Measurements from ENCODE around the gene ASB1. TPM values are rescaled to one million over a fixed set of nuclear protein-coding genes. Genes with fewer than 3 reads are reported as not detected.

ASB1 gene
- total RNA-seq, 1 experiment from 2014 or later: 46.0 TPM

DNA sequence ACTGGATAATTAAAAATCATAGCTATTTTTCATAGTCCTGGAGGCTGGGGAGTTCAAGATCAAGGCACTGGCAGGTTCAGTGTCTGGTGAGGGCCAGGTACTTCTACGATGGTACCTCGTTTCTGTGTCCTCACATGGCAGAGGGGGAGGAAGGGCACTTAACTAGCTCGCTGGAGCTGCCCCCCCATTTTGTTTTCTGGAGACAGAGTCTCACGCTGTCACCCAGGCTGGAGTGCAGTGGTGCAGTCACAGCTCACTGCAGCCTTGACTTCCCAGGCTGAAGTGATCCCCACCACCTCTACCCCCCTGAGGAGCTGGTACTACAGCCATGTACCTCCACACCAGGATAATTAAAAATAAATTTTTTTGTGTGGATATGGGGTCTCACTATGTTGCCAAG is 40.3 kb downstream of the ASB1 start:
- no peak overlapping the region for H3T11ph ChIP-seq (ENCODE audit: low read length)
- Mint-ChIP-seq H3K4me1 (peaks cover 0 to 6% of the 10 kb centered on the region in 2 experiments; a peak in 1 of 4 replicates), H3K4me3 (no peak overlapping the region), H3K27me3 (ENCODE audit: low read depth) (no peaks in the 10 kb centered on the region), H3K9me3 (peaks cover 10 to 18% of the 10 kb centered on the region in 2 experiments; a peak in 4 of 5 replicates), H3K27ac (no peak overlapping the region), H3K36me3 (ENCODE audit: insufficient read depth in 1 of 3, low read depth in 3 of 3) (peaks cover 0 to 6% (median 5%) of the 10 kb centered on the region in 3 experiments; a peak in 6 of 7 replicates)
- no peak overlapping the region for H3K9ac ChIP-seq (ENCODE audit: extremely low read depth, insufficient read length, low read length)
- H2BK12ac ChIP-seq (ENCODE audit: insufficient read length, low read depth, low read length): no peak overlapping the region
- H2BK20ac ChIP-seq (ENCODE audit: low read depth, low read length, poor library complexity, severe bottlenecking): no peak overlapping the region
- no peak overlapping the region for H3K23ac ChIP-seq (ENCODE audit: insufficient read length, low read depth, low read length)
- DNase-seq: no peak
- H2AK5ac ChIP-seq (ENCODE audit: insufficient read length, low read length): no peak overlapping the region
- no peak overlapping the region for H2AFZ ChIP-seq (ENCODE audit: low read length)
- WGBS (ENCODE audit: extremely low coverage, insufficient read length, low lambda C conversion rate): no CpG with 5 or more reads among the region's 4 CpGs
- H3K27me3 ChIP-seq (ENCODE audit: insufficient read depth, low read length): no peaks in the 10 kb centered on the region
- H3K56ac ChIP-seq (ENCODE audit: insufficient read length, low read depth, low read length): no peak overlapping the region
- no peaks in the 10 kb centered on the region for H3K4me1 ChIP-seq (ENCODE audit: insufficient read depth, low read length)
- H2BK120ac ChIP-seq (ENCODE audit: low read depth, low read length, poor library complexity, severe bottlenecking): no peak overlapping the region
- no peak overlapping the region for H4K91ac ChIP-seq (ENCODE audit: insufficient read length, low read depth, low read length)
- no peak overlapping the region for H3K4me2 ChIP-seq (ENCODE audit: insufficient read depth, insufficient read length, low read length)
- H4K20me1 ChIP-seq (ENCODE audit: control insufficient read depth, insufficient read depth, insufficient read length): no peaks in the 10 kb centered on the region
- TF ChIP-seq, protein P1, sequence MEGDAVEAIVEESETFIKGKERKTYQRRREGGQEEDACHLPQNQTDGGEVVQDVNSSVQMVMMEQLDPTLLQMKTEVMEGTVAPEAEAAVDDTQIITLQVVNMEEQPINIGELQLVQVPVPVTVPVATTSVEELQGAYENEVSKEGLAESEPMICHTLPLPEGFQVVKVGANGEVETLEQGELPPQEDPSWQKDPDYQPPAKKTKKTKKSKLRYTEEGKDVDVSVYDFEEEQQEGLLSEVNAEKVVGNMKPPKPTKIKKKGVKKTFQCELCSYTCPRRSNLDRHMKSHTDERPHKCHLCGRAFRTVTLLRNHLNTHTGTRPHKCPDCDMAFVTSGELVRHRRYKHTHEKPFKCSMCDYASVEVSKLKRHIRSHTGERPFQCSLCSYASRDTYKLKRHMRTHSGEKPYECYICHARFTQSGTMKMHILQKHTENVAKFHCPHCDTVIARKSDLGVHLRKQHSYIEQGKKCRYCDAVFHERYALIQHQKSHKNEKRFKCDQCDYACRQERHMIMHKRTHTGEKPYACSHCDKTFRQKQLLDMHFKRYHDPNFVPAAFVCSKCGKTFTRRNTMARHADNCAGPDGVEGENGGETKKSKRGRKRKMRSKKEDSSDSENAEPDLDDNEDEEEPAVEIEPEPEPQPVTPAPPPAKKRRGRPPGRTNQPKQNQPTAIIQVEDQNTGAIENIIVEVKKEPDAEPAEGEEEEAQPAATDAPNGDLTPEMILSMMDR (conservative IDR thresholded peaks at IDR 0.05): no peak
- H4K5ac ChIP-seq (ENCODE audit: insufficient read length, low read depth, low read length): no peak overlapping the region
- H2BK5ac ChIP-seq (ENCODE audit: insufficient read length, low read length): no peak overlapping the region
- no peaks in the 10 kb centered on the region for H3K9me3 ChIP-seq (ENCODE audit: control insufficient read depth, low read depth, low read length)
- H3K79me1 ChIP-seq (ENCODE audit: insufficient read depth, low read depth, low read length, poor library complexity, severe bottlenecking): no peaks in the 10 kb centered on the region
- no peak overlapping the region for H3K4ac ChIP-seq (ENCODE audit: low read depth, low read length)
- H3K18ac ChIP-seq (ENCODE audit: insufficient read length, low read depth, low read length): no peak overlapping the region
- no peak overlapping the region for H4K8ac ChIP-seq (replicated peaks; ENCODE audit: insufficient read length, low read depth, low read length)
- no peaks in the 10 kb centered on the region for H3K23me2 ChIP-seq (ENCODE audit: insufficient read length, low read depth, low read length, poor library complexity, severe bottlenecking)
- H3K14ac ChIP-seq (ENCODE audit: insufficient read depth, low read length): no peak overlapping the region
- no peaks in the 10 kb centered on the region for H3K79me2 ChIP-seq (ENCODE audit: insufficient read depth, low read length)
- H3K27ac ChIP-seq (ENCODE audit: insufficient read length, low read depth, low read length): no peak overlapping the region
- no peak overlapping the region for H2BK15ac ChIP-seq (ENCODE audit: low read depth, low read length)
